ENCODE data around the gene FBXL4.
A peak's percentile ranks its signal among the peaks of the same experiment; 100 is the strongest.

Gene FBXL4

GRCh38 chr6:98840385-98840784 is 107.4 kb downstream of the FBXL4 start:
- FAIRE-seq (no peak), DNase-seq (ENCODE audit: low spot score) (no peak)

GRCh38 chr6:98839781-98840361 is 107.9 kb downstream of the FBXL4 start:
- no peak for FAIRE-seq
- DNase-seq (ENCODE audit: low spot score), result no peak

GRCh38 chr6:98838975-98839374 is 108.8 kb downstream of the FBXL4 start:
- FAIRE-seq (no peak), DNase-seq (ENCODE audit: low spot score) (no peak)

- no peak for DNase-seq (ENCODE audit: low spot score)
- FAIRE-seq, result no peak
These were observed 109.7 kb downstream of the FBXL4 start for GRCh38 chr6:98838032-98838431.

GRCh38 chr6:98836962-98837944 is 110.5 kb downstream of the FBXL4 start:
- no peak for FAIRE-seq
- DNase-seq (ENCODE audit: low spot score), result no peak

- DNase-seq (ENCODE audit: low spot score), result no peak
- FAIRE-seq, result no peak
These were observed 111.5 kb downstream of the FBXL4 start for GRCh38 chr6:98836025-98836961.

- FAIRE-seq, result no peak
These were observed 112.4 kb downstream of the FBXL4 start for GRCh38 chr6:98835149-98836024.

GRCh38 chr6:98834060-98835031 is 113.4 kb downstream of the FBXL4 start, which contains the start of gene POU3F2:
Gene POU3F2, plus strand, starts transcription at chr6:98834574. Its CDS starts 300 bp downstream, at chr6:98834874.
- peak; percentile 33 for DNase-seq (ENCODE audit: low spot score)
- no peak for FAIRE-seq

More at GRCh38 chr6:98835149-98836024, 112.4 kb downstream of the FBXL4 start:
- no peak for DNase-seq (ENCODE audit: low spot score)

- DNase-seq (ENCODE audit: low spot score), result no peak
These were observed 114.3 kb downstream of the FBXL4 start for GRCh38 chr6:98833307-98834059.

GRCh38 chr6:98833057-98833306 is 114.8 kb downstream of the FBXL4 start:
- no peak for DNase-seq (ENCODE audit: low spot score)
- no peak for FAIRE-seq

More at GRCh38 chr6:98833307-98834059, 114.3 kb downstream of the FBXL4 start:
- no peak for FAIRE-seq

- DNase-seq (ENCODE audit: low spot score) (peak; percentile 39), FAIRE-seq (no peak)
These were observed 115.3 kb downstream of the FBXL4 start for GRCh38 chr6:98832284-98833056.

- FAIRE-seq, result no peak
- no peak for DNase-seq (ENCODE audit: low spot score)
These were observed 115.8 kb downstream of the FBXL4 start for GRCh38 chr6:98831959-98832283.

GRCh38 chr6:98831057-98831958 is 116.4 kb downstream of the FBXL4 start:
- FAIRE-seq, result no peak
- DNase-seq (ENCODE audit: low spot score), result no peak

GRCh38 chr6:98830146-98830545 is 117.6 kb downstream of the FBXL4 start:
- DNase-seq (ENCODE audit: low spot score) (no peak), FAIRE-seq (no peak)

GRCh38 chr6:98828941-98829411 is 118.8 kb downstream of the FBXL4 start:
- FAIRE-seq, result no peak
- no peak for DNase-seq (ENCODE audit: low spot score)

GRCh38 chr6:98828211-98828788 is 119.4 kb downstream of the FBXL4 start:
- no peak for FAIRE-seq
- DNase-seq (ENCODE audit: low spot score), result no peak

Data from RCC 7860 (cell line).